Measurements from ENCODE around the gene ZNF683. TPM values are rescaled to one million over a fixed set of nuclear protein-coding genes. Genes with fewer than 3 reads are reported as not detected.
A peak's percentile ranks its signal among the peaks of the same experiment; 100 is the strongest.

The ZNF683 gene
- total RNA-seq, 1 experiment from 2014 or later: not detected

DNA sequence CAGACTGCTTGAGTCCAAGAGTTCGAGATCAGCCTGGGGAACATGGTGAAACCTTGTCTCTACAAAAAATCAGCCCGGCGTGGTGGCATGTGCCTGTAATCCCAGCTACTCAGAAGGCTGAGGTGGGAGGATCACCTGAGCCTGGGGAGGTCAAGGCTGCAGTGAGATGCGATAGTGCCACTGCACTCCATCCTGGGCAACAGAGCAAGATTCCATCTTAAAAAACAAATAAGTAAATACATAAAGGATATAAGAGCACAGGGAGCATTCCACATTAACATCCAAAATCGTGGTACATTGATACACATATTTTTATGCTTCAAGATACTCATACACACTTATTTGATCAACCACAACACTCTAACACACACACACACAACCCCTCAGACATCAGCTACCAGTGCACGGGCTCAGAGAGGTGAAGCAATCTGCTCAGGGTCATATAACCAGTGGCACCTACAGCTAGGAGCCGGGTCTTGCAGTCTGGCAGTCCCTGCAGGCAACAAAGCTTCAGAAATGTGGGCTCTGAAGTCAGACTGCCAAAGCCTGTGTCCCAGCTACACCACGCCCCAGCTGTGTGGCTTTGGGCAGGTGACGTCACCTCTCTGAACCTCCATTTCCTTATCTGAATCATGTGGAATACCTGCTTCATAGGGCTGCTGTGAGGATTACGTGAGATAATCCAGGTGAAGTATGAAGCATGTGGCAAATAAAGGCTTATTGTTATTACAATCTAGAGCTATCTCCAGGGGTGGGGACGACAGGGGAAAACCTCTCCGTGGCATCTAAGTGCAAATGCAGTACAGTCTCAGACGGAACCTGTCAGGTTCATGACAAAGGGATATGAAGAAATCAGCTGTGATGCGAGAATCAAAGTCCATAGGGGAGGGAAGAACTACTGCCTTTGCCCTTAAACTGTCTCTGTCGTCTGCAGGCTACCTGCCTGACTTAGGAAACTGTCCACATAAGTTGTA, 13.9 kb downstream of the ZNF683 start:
- DNase-seq (ENCODE audit: low spot score): peak; percentile 93

- peak; percentile 43 for DNase-seq (ENCODE audit: low spot score)
Measured at GRCh38 chr1:26357121-26357602, 15.4 kb downstream of the ZNF683 start.

- no peak for DNase-seq (ENCODE audit: low spot score)
Measured at GRCh38 chr1:26356106-26356505, 16.4 kb downstream of the ZNF683 start.

DNA sequence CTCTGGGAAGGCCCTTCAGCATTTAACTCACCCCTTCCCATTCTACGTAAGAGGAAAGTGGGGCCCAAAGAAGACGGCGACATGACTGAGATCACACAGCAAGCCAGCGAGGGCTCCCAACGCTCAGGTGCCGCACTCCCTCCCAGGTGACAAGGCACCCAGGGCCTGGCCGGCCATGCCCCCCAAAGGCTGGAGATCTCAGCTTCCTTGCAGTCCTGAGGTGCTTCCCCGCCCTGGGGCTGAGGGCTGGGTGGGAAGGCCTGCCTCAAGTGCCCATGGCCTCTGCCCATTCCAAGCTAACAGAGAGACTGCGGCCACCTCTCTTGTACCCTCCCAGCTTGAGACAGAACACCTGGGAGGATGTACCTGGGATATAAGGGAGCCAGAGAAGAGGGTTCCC, 17.6 kb downstream of the ZNF683 start:
- no peak for DNase-seq (ENCODE audit: low spot score)

DNA sequence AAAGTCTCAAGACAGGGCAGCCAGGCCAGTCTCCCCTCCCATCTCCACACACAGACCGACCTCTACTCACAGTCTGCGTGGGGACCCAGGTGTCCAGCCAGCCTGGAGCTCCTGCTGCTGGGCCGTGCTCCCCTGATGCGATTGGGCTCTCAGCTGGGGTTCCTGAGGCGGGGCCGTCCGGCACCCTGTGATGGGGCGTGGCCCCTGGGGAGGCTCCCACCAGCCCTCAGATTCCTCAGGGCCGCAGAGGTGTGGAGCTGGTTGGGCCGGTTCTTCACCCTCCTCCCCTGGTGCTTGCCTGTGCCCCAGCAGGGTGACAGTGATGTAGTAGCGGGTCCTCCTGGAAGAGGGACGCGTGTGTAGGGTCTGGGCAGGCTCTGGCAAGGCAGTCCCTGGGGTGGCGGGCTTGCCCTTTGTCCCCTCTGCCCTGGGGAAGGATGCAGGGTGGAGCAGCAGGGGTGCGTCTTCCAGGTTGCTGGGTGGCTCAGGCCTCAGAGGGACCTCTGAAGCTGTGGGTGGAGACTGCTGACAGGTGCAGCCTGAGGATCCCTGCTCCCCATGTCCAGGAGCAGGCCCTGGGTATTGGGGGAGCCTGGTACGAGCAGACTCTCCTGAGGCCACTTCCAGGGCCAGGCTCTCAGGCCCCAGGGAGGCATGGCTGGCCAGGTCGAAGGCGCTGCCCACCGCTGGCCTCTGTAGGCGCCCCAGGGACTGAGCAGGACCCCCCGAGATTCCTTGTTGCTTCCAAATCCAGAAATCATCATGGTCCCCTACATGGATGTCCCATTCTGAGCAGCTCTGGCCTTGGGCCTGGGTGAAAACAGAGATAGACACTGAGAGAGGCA, 18.4 kb downstream of the ZNF683 start, which contains the start of gene CRYBG2:
CRYBG2 (minus strand) TSS at position 155 of the 845 bp plus-strand sequence. CDS start 7,473 bp downstream, outside the sequence.
- peak; percentile 95 for DNase-seq (ENCODE audit: low spot score)

GRCh38 chr1:26353210-26353859, 19.2 kb downstream of the ZNF683 start:
- DNase-seq (ENCODE audit: low spot score): no peak

DNA sequence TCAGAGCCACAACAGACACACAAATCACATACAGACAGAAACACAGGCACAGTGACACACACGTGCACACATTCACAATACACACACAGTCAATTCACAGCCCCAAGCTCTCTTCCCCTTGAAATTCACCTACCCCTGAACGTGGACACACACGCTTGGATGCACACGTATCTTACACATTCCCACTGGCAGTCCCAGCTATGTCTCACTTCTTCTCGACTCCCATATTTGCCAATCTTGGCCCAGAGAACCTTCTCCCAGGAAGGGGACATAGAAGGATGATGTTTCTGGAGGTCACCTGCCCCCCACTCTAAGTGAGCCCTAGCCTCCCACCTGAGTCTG, 20.2 kb downstream of the ZNF683 start:
- DNase-seq (ENCODE audit: low spot score): no peak

- DNase-seq (ENCODE audit: low spot score): peak; percentile 76
Measured at GRCh38 chr1:26351590-26352337, 20.8 kb downstream of the ZNF683 start.

DNA sequence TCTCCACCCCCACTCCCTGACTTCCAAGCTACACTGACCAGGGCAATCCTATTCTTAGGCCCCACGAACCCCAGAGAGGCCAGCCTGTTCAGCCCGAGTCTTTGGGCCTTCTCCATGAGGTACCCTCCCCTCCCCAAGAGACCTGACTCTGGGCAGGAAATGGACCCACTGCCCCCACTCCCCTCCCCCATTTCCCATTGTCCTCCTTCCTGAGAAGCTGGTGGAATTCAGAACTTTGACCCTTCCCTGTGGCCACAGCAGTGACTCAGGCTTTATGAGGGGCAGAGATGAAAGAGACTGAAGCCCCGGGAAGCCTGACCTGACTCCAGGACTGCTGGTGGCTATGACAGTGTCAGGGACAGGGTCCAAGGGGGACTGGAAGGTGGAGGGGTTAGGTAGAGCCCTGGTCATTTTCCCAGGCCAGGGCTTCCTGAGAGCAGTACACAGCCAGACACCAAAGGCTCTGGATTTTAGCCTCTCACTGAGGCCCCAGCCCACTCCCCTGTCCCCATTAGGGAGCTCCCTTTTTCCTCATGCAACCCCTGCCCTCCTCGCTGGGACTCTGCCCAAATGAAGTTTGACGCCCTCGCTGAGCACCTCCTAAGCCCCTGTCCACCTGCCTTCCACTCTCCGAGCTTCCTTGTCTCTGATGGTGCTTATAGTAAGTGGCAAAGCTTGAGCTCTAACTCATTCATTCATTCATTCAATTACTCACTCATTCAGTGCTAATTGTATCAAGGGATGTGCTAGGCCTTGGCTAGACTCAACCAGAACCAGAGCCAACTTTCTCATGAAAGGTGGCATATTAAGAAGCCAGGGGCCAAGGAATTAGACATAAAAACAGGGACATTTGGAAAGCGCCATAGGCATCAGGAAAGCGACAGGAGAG, 21.6 kb downstream of the ZNF683 start:
- peak; percentile 71 for DNase-seq (ENCODE audit: low spot score)

DNA sequence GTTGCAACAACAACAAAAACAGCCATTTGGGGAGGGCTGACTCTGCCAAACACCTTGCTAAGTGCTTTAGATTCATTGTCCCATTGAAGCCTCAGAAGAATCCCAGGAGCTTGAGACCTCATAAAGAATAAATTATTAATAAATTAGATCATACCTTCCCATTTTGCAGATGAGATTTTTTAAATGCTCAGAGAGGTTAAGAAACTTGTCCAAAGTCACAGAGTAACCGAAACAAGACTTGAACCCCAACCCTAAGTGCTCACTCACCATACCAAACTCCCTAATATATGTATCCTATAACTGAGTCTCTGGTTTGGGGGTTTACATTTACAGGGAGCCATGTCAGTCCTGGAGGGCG, 22.2 kb downstream of the ZNF683 start:
- DNase-seq (ENCODE audit: low spot score): no peak

GRCh38 chr1:26349877-26350244, 22.7 kb downstream of the ZNF683 start:
- DNase-seq (ENCODE audit: low spot score): no peak

DNA sequence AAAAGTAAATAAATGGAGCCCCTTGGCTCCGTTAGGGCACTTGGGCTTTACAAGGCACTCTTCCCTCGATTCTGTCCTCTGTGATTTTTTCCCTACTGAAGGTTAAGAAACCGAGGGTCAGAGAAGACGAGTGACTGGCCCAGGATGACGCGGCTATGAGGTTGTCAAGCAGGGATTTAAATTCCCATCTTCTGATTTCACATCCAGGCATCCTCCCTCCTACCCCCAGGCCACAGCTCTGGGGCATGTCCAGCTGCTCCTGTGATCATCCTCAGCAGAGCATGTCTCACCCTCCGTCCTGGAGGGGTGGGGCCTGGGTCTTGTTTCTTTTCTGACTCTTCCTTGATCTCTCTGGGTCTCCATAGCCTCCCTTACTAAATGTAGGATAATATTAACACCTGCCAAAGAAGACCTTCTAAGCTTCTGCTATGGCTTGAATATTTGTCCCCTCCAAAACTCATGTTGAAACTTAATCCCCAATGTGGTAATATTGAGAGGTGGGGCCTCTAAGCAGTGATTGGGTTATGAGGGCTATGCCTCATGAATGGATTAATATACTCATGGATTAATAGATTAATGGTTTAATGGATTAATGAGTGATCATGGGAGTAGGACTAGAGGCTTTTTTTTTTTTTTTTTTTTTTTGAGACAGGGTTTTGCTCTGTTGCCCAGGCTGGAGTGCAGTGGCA, 23.2 kb downstream of the ZNF683 start:
- no peak for DNase-seq (ENCODE audit: low spot score)

GRCh38 chr1:26346274-26347033, 26.1 kb downstream of the ZNF683 start:
- no peak for DNase-seq (ENCODE audit: low spot score)

DNA sequence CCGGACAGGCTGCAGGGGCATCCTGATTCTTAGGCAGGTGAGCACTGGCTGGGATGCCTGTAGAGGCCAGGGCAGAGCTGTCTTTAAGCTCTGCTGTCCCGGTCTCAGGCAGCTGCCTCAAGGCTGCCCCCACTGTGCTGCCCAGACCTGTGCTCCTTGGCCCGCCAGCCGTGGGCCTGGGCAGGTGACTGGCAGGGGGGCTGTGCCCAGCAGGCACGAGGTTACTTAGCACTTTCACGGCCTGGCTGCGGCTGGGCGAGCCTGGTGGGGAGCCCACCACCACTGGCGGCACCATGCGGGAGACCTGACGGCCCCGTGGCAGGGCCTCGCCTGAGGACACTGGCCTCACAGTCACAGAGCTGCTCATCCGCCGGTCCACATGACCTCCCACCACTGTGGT, 26.8 kb downstream of the ZNF683 start:
- DNase-seq (ENCODE audit: low spot score): no peak

- DNase-seq (ENCODE audit: low spot score): no peak
Measured at GRCh38 chr1:26344147-26344920, 28.2 kb downstream of the ZNF683 start.

DNA sequence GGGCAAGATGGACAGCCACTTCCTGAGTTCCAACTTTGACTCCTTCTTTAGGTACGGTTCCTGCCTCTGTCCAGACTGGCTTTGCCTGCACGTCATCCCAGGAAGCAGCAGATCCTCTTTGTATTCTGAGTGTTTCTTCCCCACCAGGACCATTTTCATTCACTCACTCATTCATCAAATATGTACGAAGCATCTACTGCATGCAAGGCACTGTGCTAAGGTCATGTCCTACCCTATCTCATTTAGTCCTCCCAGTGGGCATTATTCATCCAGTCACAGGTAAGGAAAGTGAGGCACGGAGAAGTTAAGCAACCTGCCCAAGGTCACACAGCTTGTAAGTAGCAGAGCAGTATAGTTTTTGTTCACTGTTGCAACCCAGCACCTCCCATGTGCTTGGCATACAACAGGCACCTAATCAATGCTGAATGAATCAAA, 32.5 kb downstream of the ZNF683 start:
- DNase-seq (ENCODE audit: low spot score): no peak

- no peak for DNase-seq (ENCODE audit: low spot score)
Measured at GRCh38 chr1:26338670-26339069, 33.9 kb downstream of the ZNF683 start.

- no peak for DNase-seq (ENCODE audit: low spot score)
Measured at GRCh38 chr1:26337625-26338024, 34.9 kb downstream of the ZNF683 start.

Data from HT-29 (cell line).